HepG2 (cell line): ENCODE data around the gene FGFR3. TPM values are rescaled to one million over a fixed set of nuclear protein-coding genes. Genes with fewer than 3 reads are reported as not detected.
A peak's percentile ranks its signal among the peaks of the same experiment; 100 is the strongest.

ENCODE experiments used
- CAMTA2 ChIP-seq: sonication (generic); formaldehyde crosslinking; IDR thresholded peaks from 2 replicates; pipeline ENCODE4 v1.4.0; 2020; ENCODE audit warnings: mild to moderate bottlenecking, missing genetic modification reagents, borderline replicate concordance
- CBFB ChIP-seq: sonication (generic); formaldehyde crosslinking; IDR thresholded peaks from 2 replicates; pipeline ENCODE4 v1.4.0; 2020; ENCODE audit warnings: missing genetic modification reagents
- CBX2 ChIP-seq, 2 experiments: fragments of 200-600 bp in 1 of 2; sonication (generic); formaldehyde crosslinking in 1 of 2; IDR thresholded peaks; 2 replicates each; pipeline versions ENCODE4 v1.7.0 to v1.8.1; 2018 to 2022; ENCODE audit warnings: low read depth in 2 of 2, low read length in 1 of 2, mild to moderate bottlenecking in 1 of 2, missing genetic modification reagents in 1 of 2
- ERF ChIP-seq: IDR thresholded peaks from 2 replicates; pipeline ENCODE4 v1.6.1; 2018; ENCODE audit warnings: missing biosample characterization, missing genetic modification reagents
- GFI1 ChIP-seq: sonication (generic); formaldehyde crosslinking; IDR thresholded peaks from 2 replicates; pipeline ENCODE4 v1.5.0; 2020; ENCODE audit warnings: missing genetic modification reagents, mild to moderate bottlenecking, borderline replicate concordance
- GZF1 ChIP-seq: sonication (generic); formaldehyde crosslinking; IDR thresholded peaks from 2 replicates; pipeline ENCODE4 v1.5.1; 2020; ENCODE audit warnings: mild to moderate bottlenecking, missing genetic modification reagents
- JDP2 ChIP-seq: sonication (generic); formaldehyde crosslinking; IDR thresholded peaks from 2 replicates; pipeline ENCODE4 v1.8.1; 2022; ENCODE audit warnings: missing genetic modification reagents, borderline replicate concordance
- LCORL ChIP-seq, 2 experiments: fragments of 450-650 bp in 1 of 2; sonication (generic) in 1 of 2; formaldehyde crosslinking in 1 of 2; IDR thresholded peaks; 2 replicates each; pipeline versions ENCODE4 v1.5.0 to v1.6.1; 2017 to 2020; ENCODE audit warnings: antibody characterized with exemption in 1 of 2, missing genetic modification reagents in 1 of 2
- MTA1 ChIP-seq: sonication (generic); formaldehyde crosslinking; IDR thresholded peaks from 2 replicates; pipeline ENCODE4 v1.4.0; 2020; ENCODE audit warnings: missing genetic modification reagents, mild to moderate bottlenecking, borderline replicate concordance
- MTERF4 ChIP-seq: sonication (generic); formaldehyde crosslinking; IDR thresholded peaks from 2 replicates; pipeline ENCODE4 v1.8.0; 2023; ENCODE audit warnings: mild to moderate bottlenecking, missing genetic modification reagents
- PBX3 ChIP-seq: sonication (generic); formaldehyde crosslinking; IDR thresholded peaks from 2 replicates; pipeline ENCODE4 v1.8.1; 2023; ENCODE audit warnings: missing genetic modification reagents, inconsistent platforms, borderline replicate concordance
- SMYD3 ChIP-seq: sonication (generic); formaldehyde crosslinking; IDR thresholded peaks from 2 replicates; pipeline ENCODE4 v1.8.1; 2023; ENCODE audit warnings: mild to moderate bottlenecking, missing genetic modification reagents
- TCF7 ChIP-seq: sonication (generic); IDR thresholded peaks from 2 replicates; pipeline ENCODE4 v1.6.1; 2016; ENCODE audit warnings: antibody characterized with exemption, low read depth
- TFDP2 ChIP-seq: sonication (generic); formaldehyde crosslinking; IDR thresholded peaks from 2 replicates; pipeline ENCODE4 v1.4.0; 2020; ENCODE audit warnings: missing genetic modification reagents
- ZBTB44 ChIP-seq: sonication (generic); formaldehyde crosslinking; IDR thresholded peaks from 2 replicates; pipeline ENCODE4 v1.4.0; 2020; ENCODE audit warnings: missing genetic modification reagents
- ZFP41 ChIP-seq: sonication (generic); formaldehyde crosslinking; IDR thresholded peaks from 2 replicates; pipeline ENCODE4 v1.4.0; 2020; ENCODE audit warnings: mild to moderate bottlenecking, missing genetic modification reagents, borderline replicate concordance
- ZNF234 ChIP-seq: sonication (generic); formaldehyde crosslinking; conservative IDR thresholded peaks from 2 replicates; pipeline ENCODE4 v1.5.1; 2020; ENCODE audit warnings: mild to moderate bottlenecking, missing genetic modification reagents
- ZNF563 ChIP-seq: sonication (generic); formaldehyde crosslinking; IDR thresholded peaks from 2 replicates; pipeline ENCODE4 v1.8.0; 2022; ENCODE audit warnings: mild to moderate bottlenecking, moderate library complexity, missing genetic modification reagents
- ZNF740 ChIP-seq: sonication (generic); formaldehyde crosslinking; IDR thresholded peaks from 2 replicates; pipeline ENCODE4 v1.4.0; 2020; ENCODE audit warnings: missing genetic modification reagents
- ZNF879 ChIP-seq: sonication (generic); formaldehyde crosslinking; IDR thresholded peaks from 2 replicates; pipeline ENCODE4 v1.8.1; 2023; ENCODE audit warnings: missing genetic modification reagents
- ZUFSP ChIP-seq: sonication (generic); formaldehyde crosslinking; IDR thresholded peaks from 2 replicates; pipeline ENCODE4 v1.9.0; 2021; ENCODE audit warnings: missing genetic modification reagents, mild to moderate bottlenecking, borderline replicate concordance
- polyA plus RNA-seq, 8 experiments: library from polyadenylated mRNA; depleted of rRNA in 3 of 8; stranded (reverse) in 7 of 8; unstranded in 1 of 8; fragments of >200 nt; fragmentation: Illumina TruSeq in 4 of 8; extraction: Trizol in 4 of 8; gene quantifications; 2 replicates each; pipeline versions ENCODE4 v1.2.1 to v1.2.3, GENCODE V29; 2011 to 2016; ENCODE audit warnings: low read depth in 4 of 8, missing spikeins in 1 of 8, mixed read lengths in 1 of 8; ENCODE audit not compliant: insufficient read depth in 1 of 8
- total RNA-seq, 5 experiments: library from RNA; depleted of rRNA; stranded (reverse); fragments of >200 nt; fragmentation: Illumina TruSeq; extraction: Trizol; gene quantifications; 2 replicates each; pipeline ENCODE4 v1.2.3, GENCODE V29; 2016; ENCODE audit warnings: low read depth in 1 of 5

FGFR3 gene
- total and polyA plus RNA-seq, 2 of the 13 experiments (the other 11 are each of a cell fraction or from before 2014, with no cell fraction given) = 103 to 109 TPM

- TF ChIP-seq JDP2 (CRISPR knock-in tag) (no peak), LCORL (IDR thresholded peaks at IDR 0.05) (no peak), LCORL (CRISPR knock-in tag; IDR thresholded peaks at IDR 0.05) (peak; percentile 88), GFI1 (CRISPR knock-in tag) (peak; percentile 52; the same call in 1 of the 2 replicates), GZF1 (no peak), ZFP41 (CRISPR knock-in tag) (no peak), ZNF234 (CRISPR knock-in tag) (no peak), PBX3 (CRISPR knock-in tag) (0 out of 2 replicates have a peak, but pooled peaks have one; percentile 19), ERF (CRISPR knock-in tag) (0 out of 2 replicates have a peak, but pooled peaks have one; percentile 57), ZBTB44 (CRISPR knock-in tag) (0 out of 2 replicates have a peak, but pooled peaks have one; percentile 36), ZNF879 (CRISPR knock-in tag) (no peak), SMYD3 (CRISPR knock-in tag) (peak; percentile 55; the same call in 1 of the 2 replicates), MTERF4 (CRISPR knock-in tag) (no peak), ZNF563 (CRISPR knock-in tag) (peak; percentile 54), ZUFSP (CRISPR knock-in tag) (no peak), ZNF740 (CRISPR knock-in tag) (peak; percentile 68; the same call in 1 of the 2 replicates), MTA1 (CRISPR knock-in tag) (peak; percentile 31; the same call in 1 of the 2 replicates), CBX2 (IDR thresholded peaks at IDR 0.05; ENCODE audit: low read depth, low read length) (no peak), CBX2 (CRISPR knock-in tag; IDR thresholded peaks at IDR 0.05; ENCODE audit: low read depth) (no peak), CBFB (CRISPR knock-in tag) (peak; percentile 85), TFDP2 (CRISPR knock-in tag) (peak; percentile 79), CAMTA2 (no peak; the same call in 1 of the 2 replicates), TCF7 (no peak)
These were observed 63.2 kb downstream of the FGFR3 start, which contains the start of gene LETM1 (continued) for GRCh38 chr4:1856071-1856942.
